Measurements from ENCODE around the gene NUDT12.

The NUDT12 gene

GRCh38 chr5:103523319-103523718, 39.3 kb downstream of the NUDT12 start:
- no peak for TF ChIP-seq CTCF (IDR thresholded peaks at IDR 0.05)
- H3K36me3 ChIP-seq (ENCODE audit: control insufficient read depth, insufficient read depth, low read length): no peaks in the 10 kb centered on the region
- no peak overlapping the region for H3K9ac ChIP-seq
- no peak overlapping the region for H3K4me2 ChIP-seq (ENCODE audit: low read length)
- no peak overlapping the region for H2AFZ ChIP-seq
- H3K79me2 ChIP-seq: no peaks in the 10 kb centered on the region
- H3K4me3 ChIP-seq (ENCODE audit: low read depth, low read length): no peak overlapping the region
- peaks cover 9% of the 10 kb centered on the region for H3K4me1 ChIP-seq
- no peaks in the 10 kb centered on the region for H3K9me3 ChIP-seq (ENCODE audit: control insufficient read depth, low read length)
- no peak overlapping the region for H3K27ac ChIP-seq
- no peaks in the 10 kb centered on the region for H3K27me3 ChIP-seq (ENCODE audit: control insufficient read depth, insufficient read depth, low read length)

- H3K36me3 ChIP-seq (ENCODE audit: control insufficient read depth, insufficient read depth, low read length): no peaks in the 10 kb centered on the region
- H3K27ac ChIP-seq: no peak overlapping the region
- no peak overlapping the region for H2AFZ ChIP-seq
- H3K9ac ChIP-seq: no peak overlapping the region
- no peak overlapping the region for H3K4me3 ChIP-seq (ENCODE audit: low read depth, low read length)
- TF ChIP-seq CTCF (IDR thresholded peaks at IDR 0.05): no peak
- H3K4me2 ChIP-seq (ENCODE audit: low read length): no peak overlapping the region
- H3K79me2 ChIP-seq: no peaks in the 10 kb centered on the region
- H3K27me3 ChIP-seq (ENCODE audit: control insufficient read depth, insufficient read depth, low read length): no peaks in the 10 kb centered on the region
- H3K4me1 ChIP-seq: peaks cover 9% of the 10 kb centered on the region
- no peaks in the 10 kb centered on the region for H3K9me3 ChIP-seq (ENCODE audit: control insufficient read depth, low read length)
Measured at GRCh38 chr5:103522586-103522985, 40.0 kb downstream of the NUDT12 start.

- H3K36me3 ChIP-seq (ENCODE audit: control insufficient read depth, insufficient read depth, low read length): no peaks in the 10 kb centered on the region
- no peak overlapping the region for H3K4me3 ChIP-seq (ENCODE audit: low read depth, low read length)
- no peaks in the 10 kb centered on the region for H3K4me1 ChIP-seq
- no peak overlapping the region for H3K27ac ChIP-seq
- peak overlapping the region; percentile 12 for H2AFZ ChIP-seq
- TF ChIP-seq CTCF (IDR thresholded peaks at IDR 0.05): peak; percentile 37
- H3K9me3 ChIP-seq (ENCODE audit: control insufficient read depth, low read length): no peaks in the 10 kb centered on the region
- no peak overlapping the region for H3K9ac ChIP-seq
- H3K4me2 ChIP-seq (ENCODE audit: low read length): no peak overlapping the region
- no peaks in the 10 kb centered on the region for H3K79me2 ChIP-seq
- H3K27me3 ChIP-seq (ENCODE audit: control insufficient read depth, insufficient read depth, low read length): no peaks in the 10 kb centered on the region
Measured at GRCh38 chr5:103519550-103519949, 43.0 kb downstream of the NUDT12 start.

GRCh38 chr5:103514371-103514770, 48.2 kb downstream of the NUDT12 start:
- no peak overlapping the region for H3K27ac ChIP-seq
- H3K4me3 ChIP-seq (ENCODE audit: low read depth, low read length): no peak overlapping the region
- no peak overlapping the region for H3K9ac ChIP-seq
- H3K4me2 ChIP-seq (ENCODE audit: low read length): no peak overlapping the region
- no peaks in the 10 kb centered on the region for H3K79me2 ChIP-seq
- no peaks in the 10 kb centered on the region for H3K36me3 ChIP-seq (ENCODE audit: control insufficient read depth, insufficient read depth, low read length)
- H3K4me1 ChIP-seq: no peaks in the 10 kb centered on the region
- H3K9me3 ChIP-seq (ENCODE audit: control insufficient read depth, low read length): no peaks in the 10 kb centered on the region
- H3K27me3 ChIP-seq (ENCODE audit: control insufficient read depth, insufficient read depth, low read length): no peaks in the 10 kb centered on the region
- TF ChIP-seq CTCF (IDR thresholded peaks at IDR 0.05): no peak
- no peak overlapping the region for H2AFZ ChIP-seq

GRCh38 chr5:103513701-103514100, 48.9 kb downstream of the NUDT12 start:
- no peaks in the 10 kb centered on the region for H3K36me3 ChIP-seq (ENCODE audit: control insufficient read depth, insufficient read depth, low read length)
- no peak for TF ChIP-seq CTCF (IDR thresholded peaks at IDR 0.05)
- no peaks in the 10 kb centered on the region for H3K79me2 ChIP-seq
- no peaks in the 10 kb centered on the region for H3K4me1 ChIP-seq
- peak overlapping the region; percentile 21 for H2AFZ ChIP-seq
- H3K27ac ChIP-seq: no peak overlapping the region
- H3K9me3 ChIP-seq (ENCODE audit: control insufficient read depth, low read length): no peaks in the 10 kb centered on the region
- no peak overlapping the region for H3K4me3 ChIP-seq (ENCODE audit: low read depth, low read length)
- no peak overlapping the region for H3K4me2 ChIP-seq (ENCODE audit: low read length)
- H3K9ac ChIP-seq: no peak overlapping the region
- H3K27me3 ChIP-seq (ENCODE audit: control insufficient read depth, insufficient read depth, low read length): no peaks in the 10 kb centered on the region

Data from parathyroid adenoma (tissue), 2 donors.